Fibroblast of villous mesenchyme (primary cell): ENCODE results near the gene XRCC5. TPM values are rescaled to one million over a fixed set of nuclear protein-coding genes. Genes with fewer than 3 reads are reported as not detected.

Source experiments
- DNase-seq: peaks from one replicate; pipeline ENCODE4 v3.0.0-alpha.2; 2010; ENCODE audit warnings: low read depth
- H3K4me3 ChIP-seq: 2 replicates; pipeline ENCODE4 v1.5.1; 2011; ENCODE audit warnings: low read depth, mild to moderate bottlenecking, low read length
- total RNA-seq: library from RNA; depleted of rRNA; stranded (reverse); fragments of >200 nt; gene quantifications from 2 replicates; pipeline ENCODE4 v1.2.3, GENCODE V29; 2012
- TF ChIP-seq, protein P1 (sequence below): IDR thresholded peaks from 2 replicates; pipeline ENCODE4 v1.5.1; 2012; ENCODE audit warnings: low read depth, mild to moderate bottlenecking, low read length; ENCODE audit not compliant: insufficient read depth

Gene XRCC5
- total RNA-seq, 1 donor, result 278 TPM

DNA sequence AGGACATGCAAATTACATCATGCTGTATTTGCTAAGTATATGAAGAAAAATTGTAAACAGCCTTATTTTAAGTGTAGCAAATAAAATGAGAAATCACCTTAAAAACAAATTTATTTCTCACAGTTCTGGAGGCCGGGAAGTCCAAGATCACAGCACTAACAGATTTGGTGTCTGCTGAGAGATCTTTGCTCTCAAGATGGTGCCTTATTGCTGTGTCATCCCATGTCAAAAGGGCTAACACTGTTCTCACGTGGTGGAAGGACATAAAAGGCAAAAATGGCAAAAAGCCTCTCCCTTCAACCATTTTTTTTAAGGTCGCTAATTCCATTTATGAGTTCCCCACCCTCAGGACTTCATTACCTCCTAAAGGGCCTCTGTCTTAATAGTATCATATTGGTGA, 12.1 kb downstream of the XRCC5 start:
- TF ChIP-seq, protein P1, sequence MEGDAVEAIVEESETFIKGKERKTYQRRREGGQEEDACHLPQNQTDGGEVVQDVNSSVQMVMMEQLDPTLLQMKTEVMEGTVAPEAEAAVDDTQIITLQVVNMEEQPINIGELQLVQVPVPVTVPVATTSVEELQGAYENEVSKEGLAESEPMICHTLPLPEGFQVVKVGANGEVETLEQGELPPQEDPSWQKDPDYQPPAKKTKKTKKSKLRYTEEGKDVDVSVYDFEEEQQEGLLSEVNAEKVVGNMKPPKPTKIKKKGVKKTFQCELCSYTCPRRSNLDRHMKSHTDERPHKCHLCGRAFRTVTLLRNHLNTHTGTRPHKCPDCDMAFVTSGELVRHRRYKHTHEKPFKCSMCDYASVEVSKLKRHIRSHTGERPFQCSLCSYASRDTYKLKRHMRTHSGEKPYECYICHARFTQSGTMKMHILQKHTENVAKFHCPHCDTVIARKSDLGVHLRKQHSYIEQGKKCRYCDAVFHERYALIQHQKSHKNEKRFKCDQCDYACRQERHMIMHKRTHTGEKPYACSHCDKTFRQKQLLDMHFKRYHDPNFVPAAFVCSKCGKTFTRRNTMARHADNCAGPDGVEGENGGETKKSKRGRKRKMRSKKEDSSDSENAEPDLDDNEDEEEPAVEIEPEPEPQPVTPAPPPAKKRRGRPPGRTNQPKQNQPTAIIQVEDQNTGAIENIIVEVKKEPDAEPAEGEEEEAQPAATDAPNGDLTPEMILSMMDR, result no peak
- DNase-seq, result no peak
- H3K4me3 ChIP-seq, result no peak overlapping the region

DNA sequence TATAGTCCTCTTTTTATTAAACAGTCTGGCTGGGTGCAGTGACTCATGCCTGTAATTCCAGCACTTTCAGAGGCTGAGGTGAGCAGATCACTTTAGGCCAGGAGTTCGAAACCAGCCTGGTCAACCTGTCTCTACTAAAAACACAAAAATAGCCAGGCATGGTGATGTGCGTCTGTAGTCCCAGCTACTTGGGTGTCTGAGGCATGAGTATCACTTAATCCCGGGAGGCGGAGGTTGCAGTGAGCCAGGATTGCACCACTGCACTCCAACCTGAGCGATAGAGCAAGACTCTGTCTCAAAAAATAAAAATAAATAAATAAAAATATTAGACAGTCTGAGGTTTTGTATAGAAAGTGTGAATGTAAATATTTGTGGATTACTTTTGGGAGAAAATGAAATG, 17.8 kb downstream of the XRCC5 start:
- TF ChIP-seq, protein P1, result no peak
- no peak overlapping the region for H3K4me3 ChIP-seq
- DNase-seq, result no peak

DNA sequence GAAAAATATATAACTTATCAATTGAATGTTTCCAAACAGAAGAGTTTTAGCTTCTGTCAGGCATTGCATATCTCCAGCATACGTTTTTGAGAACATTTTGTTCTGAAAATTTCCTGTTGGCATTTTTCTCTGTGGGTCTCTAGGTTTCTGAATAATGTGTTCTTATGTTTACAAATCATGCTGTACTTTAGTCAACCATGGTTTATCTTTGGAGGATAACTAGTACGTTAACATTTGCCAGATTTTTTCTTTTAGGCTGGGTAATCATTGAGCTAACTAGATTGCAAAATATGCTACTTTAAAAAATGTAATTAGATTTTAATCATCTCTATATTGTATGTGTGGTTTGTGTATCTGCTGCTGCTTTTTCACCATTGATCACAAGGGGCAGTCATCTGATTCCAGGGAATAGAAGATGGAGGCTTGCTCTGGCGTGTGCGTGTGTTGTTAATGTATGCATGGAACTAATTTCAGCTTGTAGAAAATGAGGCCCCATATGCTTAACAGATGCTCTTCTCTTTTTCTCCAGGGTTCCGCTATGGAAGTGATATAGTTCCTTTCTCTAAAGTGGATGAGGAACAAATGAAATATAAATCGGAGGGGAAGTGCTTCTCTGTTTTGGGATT, 21.3 kb downstream of the XRCC5 start:
- H3K4me3 ChIP-seq, result no peak overlapping the region
- TF ChIP-seq, protein P1, result no peak
- peak; percentile 63 for DNase-seq

DNA sequence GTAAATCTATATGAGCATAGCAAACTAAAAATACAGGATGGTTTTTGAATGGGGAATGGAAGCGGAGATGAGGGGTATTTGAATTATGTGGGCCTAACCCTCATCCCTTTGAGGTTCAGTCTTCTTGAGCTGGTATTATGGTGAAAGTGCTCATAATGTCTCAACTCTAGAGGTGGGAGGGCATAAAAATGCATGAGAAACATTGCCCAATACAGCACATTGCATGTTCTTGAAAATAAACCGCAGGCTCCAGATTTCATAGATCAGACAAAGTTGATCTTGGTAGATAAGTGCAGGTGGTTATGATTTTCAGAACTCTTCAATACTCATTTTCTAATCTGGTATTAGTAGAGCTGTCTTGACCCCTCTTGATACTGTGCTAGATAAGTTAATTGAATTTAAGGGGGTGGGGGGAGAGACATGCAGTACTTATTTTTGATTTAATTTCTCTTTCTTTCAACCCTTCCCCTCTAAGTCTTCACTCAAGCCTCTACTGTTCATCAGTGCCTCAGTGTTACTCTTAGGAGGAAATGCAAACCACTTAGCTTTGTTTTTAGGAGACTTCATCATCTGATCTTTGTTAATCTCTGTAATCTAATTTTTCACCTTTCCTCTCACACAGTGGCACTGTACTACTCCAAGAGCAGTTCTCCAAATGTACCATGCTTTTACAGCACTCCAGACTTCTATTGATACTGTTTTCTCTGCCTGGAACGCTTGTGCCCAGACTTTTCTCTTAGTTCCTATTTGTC, 22.2 kb downstream of the XRCC5 start:
- no peak overlapping the region for H3K4me3 ChIP-seq
- TF ChIP-seq, protein P1, result no peak
- peak; percentile 19 for DNase-seq

DNA sequence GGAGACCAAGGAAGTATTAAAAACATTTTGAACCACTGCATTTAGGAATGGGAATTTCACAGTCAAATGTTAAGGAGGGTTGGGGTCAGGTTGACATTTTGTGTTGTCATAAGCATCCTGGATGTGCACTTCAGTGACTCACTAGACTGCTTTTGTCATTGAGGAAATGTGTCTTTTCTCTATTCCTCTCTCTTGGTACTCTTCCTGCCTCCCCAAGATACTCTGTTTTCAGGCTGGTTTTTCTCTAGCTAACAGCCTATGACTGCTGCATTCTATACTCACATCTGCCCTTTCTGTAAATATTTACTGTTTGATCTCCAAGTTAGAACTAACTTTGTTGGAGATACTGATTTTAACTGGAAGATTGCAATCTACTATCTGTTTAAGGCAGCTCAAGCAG, 23.4 kb downstream of the XRCC5 start:
- TF ChIP-seq, protein P1, result no peak
- H3K4me3 ChIP-seq, result no peak overlapping the region
- DNase-seq, result peak; percentile 47

DNA sequence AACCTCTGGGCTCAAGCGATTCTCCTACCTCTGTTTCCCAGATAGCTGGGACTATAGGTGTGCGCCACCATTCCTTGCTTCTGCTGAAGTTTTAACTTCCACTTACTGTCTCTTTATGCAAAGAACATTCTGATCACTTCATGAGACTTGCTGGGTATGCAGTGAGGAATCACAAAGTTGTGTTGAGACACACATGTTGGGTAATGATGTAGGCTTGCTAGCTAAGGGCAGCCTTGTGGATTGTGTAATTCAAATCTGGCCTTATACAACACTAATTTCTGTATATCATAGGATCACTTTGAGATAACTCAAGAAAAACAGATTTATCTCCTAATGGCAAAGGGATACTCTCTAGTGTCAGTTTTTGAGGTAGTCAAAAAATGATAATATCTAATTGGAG, 24.2 kb downstream of the XRCC5 start:
- peak; percentile 72 for DNase-seq
- TF ChIP-seq, protein P1, result no peak
- H3K4me3 ChIP-seq, result no peak overlapping the region
